ENCODE results near the gene SETDB2. TPM values are rescaled to one million over a fixed set of nuclear protein-coding genes. Genes with fewer than 3 reads are reported as not detected.
A peak's percentile ranks its signal among the peaks of the same experiment; 100 is the strongest.

SETDB2 gene
- total and polyA plus RNA-seq, 2 of the 13 experiments (the other 11 are each of a cell fraction or from before 2014, with no cell fraction given): 8.1 to 8.7 TPM

DNA sequence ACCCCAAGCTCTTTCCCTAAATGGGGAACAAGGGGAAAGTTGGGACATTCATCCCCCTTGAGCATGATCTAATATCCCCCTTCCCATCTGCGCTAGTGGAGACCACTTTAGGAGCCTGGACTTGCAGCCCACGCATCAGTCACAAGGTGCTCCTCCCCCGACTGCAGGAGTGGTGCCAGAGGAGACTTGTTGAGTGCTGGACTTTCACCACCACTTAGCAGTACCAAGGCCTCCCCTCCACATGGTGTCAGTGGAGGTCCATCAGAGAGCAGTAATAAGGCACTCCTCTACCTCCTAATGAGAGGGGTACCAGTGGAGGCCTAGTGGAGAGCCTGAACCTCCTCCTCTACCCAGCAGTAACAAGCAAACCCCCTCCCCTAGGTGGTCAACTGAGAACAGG, 22.7 kb upstream of the SETDB2 start (continued):
- TF ChIP-seq, protein P1, sequence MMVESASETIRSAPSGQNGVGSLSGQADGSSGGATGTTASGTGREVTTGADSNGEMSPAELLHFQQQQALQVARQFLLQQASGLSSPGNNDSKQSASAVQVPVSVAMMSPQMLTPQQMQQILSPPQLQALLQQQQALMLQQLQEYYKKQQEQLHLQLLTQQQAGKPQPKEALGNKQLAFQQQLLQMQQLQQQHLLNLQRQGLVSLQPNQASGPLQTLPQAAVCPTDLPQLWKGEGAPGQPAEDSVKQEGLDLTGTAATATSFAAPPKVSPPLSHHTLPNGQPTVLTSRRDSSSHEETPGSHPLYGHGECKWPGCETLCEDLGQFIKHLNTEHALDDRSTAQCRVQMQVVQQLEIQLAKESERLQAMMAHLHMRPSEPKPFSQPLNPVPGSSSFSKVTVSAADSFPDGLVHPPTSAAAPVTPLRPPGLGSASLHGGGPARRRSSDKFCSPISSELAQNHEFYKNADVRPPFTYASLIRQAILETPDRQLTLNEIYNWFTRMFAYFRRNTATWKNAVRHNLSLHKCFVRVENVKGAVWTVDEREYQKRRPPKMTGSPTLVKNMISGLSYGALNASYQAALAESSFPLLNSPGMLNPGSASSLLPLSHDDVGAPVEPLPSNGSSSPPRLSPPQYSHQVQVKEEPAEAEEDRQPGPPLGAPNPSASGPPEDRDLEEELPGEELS (CRISPR knock-in tag; IDR thresholded peaks at IDR 0.05): no peak
- TF ChIP-seq TBX3 (IDR thresholded peaks at IDR 0.05; ENCODE audit: borderline replicate concordance): no peak
- 0 out of 2 replicates have a peak, but pooled peaks have one; percentile 8 for TF ChIP-seq FOXO1 (CRISPR knock-in tag; IDR thresholded peaks at IDR 0.05)
- TF ChIP-seq NFATC3 (CRISPR knock-in tag; IDR thresholded peaks at IDR 0.05): no peak
- no peak for TF ChIP-seq ZNF446 (CRISPR knock-in tag; IDR thresholded peaks at IDR 0.05)
- TF ChIP-seq HMGA1 (CRISPR knock-in tag; conservative IDR thresholded peaks at IDR 0.05): no peak
- TF ChIP-seq SP4 (CRISPR knock-in tag; IDR thresholded peaks at IDR 0.05): no peak
- TF ChIP-seq, protein P2, sequence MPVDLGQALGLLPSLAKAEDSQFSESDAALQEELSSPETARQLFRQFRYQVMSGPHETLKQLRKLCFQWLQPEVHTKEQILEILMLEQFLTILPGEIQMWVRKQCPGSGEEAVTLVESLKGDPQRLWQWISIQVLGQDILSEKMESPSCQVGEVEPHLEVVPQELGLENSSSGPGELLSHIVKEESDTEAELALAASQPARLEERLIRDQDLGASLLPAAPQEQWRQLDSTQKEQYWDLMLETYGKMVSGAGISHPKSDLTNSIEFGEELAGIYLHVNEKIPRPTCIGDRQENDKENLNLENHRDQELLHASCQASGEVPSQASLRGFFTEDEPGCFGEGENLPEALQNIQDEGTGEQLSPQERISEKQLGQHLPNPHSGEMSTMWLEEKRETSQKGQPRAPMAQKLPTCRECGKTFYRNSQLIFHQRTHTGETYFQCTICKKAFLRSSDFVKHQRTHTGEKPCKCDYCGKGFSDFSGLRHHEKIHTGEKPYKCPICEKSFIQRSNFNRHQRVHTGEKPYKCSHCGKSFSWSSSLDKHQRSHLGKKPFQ (CRISPR knock-in tag; IDR thresholded peaks at IDR 0.05; ENCODE audit: insufficient replicate concordance): no peak
- TF ChIP-seq, protein P3, sequence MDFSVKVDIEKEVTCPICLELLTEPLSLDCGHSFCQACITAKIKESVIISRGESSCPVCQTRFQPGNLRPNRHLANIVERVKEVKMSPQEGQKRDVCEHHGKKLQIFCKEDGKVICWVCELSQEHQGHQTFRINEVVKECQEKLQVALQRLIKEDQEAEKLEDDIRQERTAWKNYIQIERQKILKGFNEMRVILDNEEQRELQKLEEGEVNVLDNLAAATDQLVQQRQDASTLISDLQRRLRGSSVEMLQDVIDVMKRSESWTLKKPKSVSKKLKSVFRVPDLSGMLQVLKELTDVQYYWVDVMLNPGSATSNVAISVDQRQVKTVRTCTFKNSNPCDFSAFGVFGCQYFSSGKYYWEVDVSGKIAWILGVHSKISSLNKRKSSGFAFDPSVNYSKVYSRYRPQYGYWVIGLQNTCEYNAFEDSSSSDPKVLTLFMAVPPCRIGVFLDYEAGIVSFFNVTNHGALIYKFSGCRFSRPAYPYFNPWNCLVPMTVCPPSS (IDR thresholded peaks at IDR 0.05): no peak
- TF ChIP-seq ZFP62 (CRISPR knock-in tag; IDR thresholded peaks at IDR 0.05): no peak
- no peak for TF ChIP-seq SKI (IDR thresholded peaks at IDR 0.05; ENCODE audit: partially characterized antibody)
- TF ChIP-seq, protein P4, sequence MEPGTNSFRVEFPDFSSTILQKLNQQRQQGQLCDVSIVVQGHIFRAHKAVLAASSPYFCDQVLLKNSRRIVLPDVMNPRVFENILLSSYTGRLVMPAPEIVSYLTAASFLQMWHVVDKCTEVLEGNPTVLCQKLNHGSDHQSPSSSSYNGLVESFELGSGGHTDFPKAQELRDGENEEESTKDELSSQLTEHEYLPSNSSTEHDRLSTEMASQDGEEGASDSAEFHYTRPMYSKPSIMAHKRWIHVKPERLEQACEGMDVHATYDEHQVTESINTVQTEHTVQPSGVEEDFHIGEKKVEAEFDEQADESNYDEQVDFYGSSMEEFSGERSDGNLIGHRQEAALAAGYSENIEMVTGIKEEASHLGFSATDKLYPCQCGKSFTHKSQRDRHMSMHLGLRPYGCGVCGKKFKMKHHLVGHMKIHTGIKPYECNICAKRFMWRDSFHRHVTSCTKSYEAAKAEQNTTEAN (CRISPR knock-in tag; conservative IDR thresholded peaks at IDR 0.05): no peak
- no peak for TF ChIP-seq NR2F1 (CRISPR knock-in tag; IDR thresholded peaks at IDR 0.05)
- TF ChIP-seq RXRA (CRISPR knock-in tag; IDR thresholded peaks at IDR 0.05): no peak; the same call in 1 of the 2 replicates
- TF ChIP-seq ZNF34 (CRISPR knock-in tag; IDR thresholded peaks at IDR 0.05; ENCODE audit: borderline replicate concordance): no peak
- TF ChIP-seq NFE2 (CRISPR knock-in tag; IDR thresholded peaks at IDR 0.05): no peak
- TF ChIP-seq YY1 (IDR thresholded peaks at IDR 0.05; ENCODE audit: insufficient read depth, insufficient replicate concordance, low read depth, low read length): no peak
- TF ChIP-seq, protein P5, sequence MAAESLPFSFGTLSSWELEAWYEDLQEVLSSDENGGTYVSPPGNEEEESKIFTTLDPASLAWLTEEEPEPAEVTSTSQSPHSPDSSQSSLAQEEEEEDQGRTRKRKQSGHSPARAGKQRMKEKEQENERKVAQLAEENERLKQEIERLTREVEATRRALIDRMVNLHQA (CRISPR knock-in tag; IDR thresholded peaks at IDR 0.05): no peak
- TF ChIP-seq CHCHD3 (CRISPR knock-in tag; IDR thresholded peaks at IDR 0.05): no peak
- no peak for TF ChIP-seq IRX3 (CRISPR knock-in tag; IDR thresholded peaks at IDR 0.05; ENCODE audit: borderline replicate concordance, low read depth)
- TF ChIP-seq PCBP2 (optimal IDR thresholded peaks at IDR 0.05; ENCODE audit: low read depth, low read length, poor library complexity, severe bottlenecking): no peak
- TF ChIP-seq ZNF460 (CRISPR knock-in tag; IDR thresholded peaks at IDR 0.05; ENCODE audit: borderline replicate concordance): no peak
- 0 out of 2 replicates have a peak, but pooled peaks have one; percentile 21 for TF ChIP-seq ZNF782 (CRISPR knock-in tag; IDR thresholded peaks at IDR 0.05; ENCODE audit: borderline replicate concordance)
